Esophagus muscularis mucosa (tissue), 4 donors: ENCODE measurements around the gene TTC24. TPM values are rescaled to one million over a fixed set of nuclear protein-coding genes. Genes with fewer than 3 reads are reported as not detected.

ENCODE experiments used
- DNase-seq: peaks from one replicate; pipeline ENCODE4 v3.0.0-alpha.2; 2017; ENCODE audit errors: extremely low spot score
- H3K27ac ChIP-seq, 4 donors: fragments of 200-600 bp; sonication (generic); replicated peaks in 1 of 4; 1 replicate in 3 of 4; 2 replicates in 1 of 4; pipeline ENCODE4 v1.5.1; 2016 to 2019; ENCODE audit warnings: mild to moderate bottlenecking in 1 of 4
- H3K27me3 ChIP-seq, 4 donors: fragments of 200-600 bp; sonication (generic); one replicate each; pipeline versions ENCODE4 v1.5.1 to v1.6.0; 2016 to 2019
- H3K36me3 ChIP-seq, 4 donors: fragments of 200-600 bp; sonication (generic); one replicate each; pipeline ENCODE4 v1.5.1; 2016 to 2019
- H3K4me1 ChIP-seq, 4 donors: fragments of 200-600 bp; sonication (generic); one replicate each; pipeline ENCODE4 v1.5.1; 2016 to 2019
- H3K4me3 ChIP-seq, 4 donors: fragments of 200-600 bp; sonication (generic); 1 replicate in 2 of 4; 2 replicates in 2 of 4; pipeline ENCODE4 v1.5.1; 2016 to 2019; ENCODE audit warnings: mild to moderate bottlenecking in 4 of 4, moderate library complexity in 1 of 4
- H3K9me3 ChIP-seq, 4 donors: fragments of 200-600 bp; sonication (generic); 1 replicate in 3 of 4; 2 replicates in 1 of 4; pipeline ENCODE4 v1.5.1; 2016 to 2019
- EP300 ChIP-seq: sonication (generic); formaldehyde crosslinking; IDR thresholded peaks from one replicate; pipeline ENCODE4 v1.6.1; 2017; ENCODE audit warnings: antibody characterized with exemption
- POLR2A ChIP-seq: fragments of 450-650 bp; IDR thresholded peaks from one replicate; pipeline ENCODE4 v1.6.1; 2017; ENCODE audit warnings: antibody characterized with exemption, moderate library complexity, mild to moderate bottlenecking, low read depth
- POLR2AphosphoS5 ChIP-seq, 2 donors: sonication (generic); formaldehyde crosslinking; IDR thresholded peaks; one replicate each; pipeline ENCODE4 v1.6.1; 2017; ENCODE audit warnings: antibody characterized with exemption in 2 of 2
- WGBS: methylation state at CpG from one replicate; pipeline ENCODE4 v1.1.5; 2018; 5-methylcytosine and 5-hydroxymethylcytosine counted together
- intact Hi-C: fragments of 100-400 bp; cut with DNase I; formaldehyde crosslinking; loops from one replicate; pipeline ENCODE4 v1.15.1; 2023
- total RNA-seq, 4 donors: library from RNA; depleted of rRNA; stranded (reverse); fragments of >200 nt; gene quantifications; one replicate each; pipeline versions ENCODE4 v1.1.0 to v1.2.1, GENCODE V29; 2016
- TF ChIP-seq, protein P1 (sequence below), 3 experiments: fragments of 200-600 bp in 2 of 3; fragments of 450-650 bp in 1 of 3; sonication (generic) in 2 of 3; IDR thresholded peaks; one replicate each; pipeline ENCODE4 v1.5.1; 2017 to 2019; ENCODE audit warnings: antibody characterized with exemption in 3 of 3, mild to moderate bottlenecking in 2 of 3, moderate library complexity in 1 of 3

Gene TTC24
- total RNA-seq: not detected

DNA sequence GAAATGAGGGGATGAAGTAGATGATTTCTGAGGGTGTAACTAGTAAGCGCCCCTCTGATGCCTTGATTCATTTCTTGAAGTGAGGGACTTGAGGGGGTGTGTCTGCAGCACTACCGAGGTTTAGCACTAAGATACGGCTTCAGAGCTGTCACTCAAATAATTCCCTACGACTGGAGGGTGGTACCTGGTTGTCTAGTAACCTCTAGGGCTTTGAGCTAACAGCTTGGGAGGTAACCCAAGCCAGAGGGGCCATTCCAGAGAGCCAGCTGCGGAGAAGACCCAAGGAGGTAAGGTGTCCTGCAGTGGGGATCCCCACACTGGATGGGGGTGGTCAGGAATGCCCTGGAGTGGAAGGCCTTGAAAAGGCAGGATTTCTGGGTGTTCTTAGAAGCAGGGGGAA, at the start of gene TTC24:
Gene TTC24 (plus strand): TSS at position 252 of the 400 bp plus-strand sequence. CDS start 1,642 bp downstream, outside the sequence.
- Histone ChIP-seq H3K9me3 (no peaks in the 10 kb centered on the region), H3K4me1 (peaks cover 0 to 8% (median 6%) of the 10 kb centered on the region in 4 donors), H3K4me3 (no peak within 1 kb of the TSS), H3K27ac (no peak within 1 kb of the TSS), H3K27me3 (no peaks in the 10 kb centered on the region), H3K36me3 (no peaks in the 10 kb centered on the region)
- TF ChIP-seq, protein P1, sequence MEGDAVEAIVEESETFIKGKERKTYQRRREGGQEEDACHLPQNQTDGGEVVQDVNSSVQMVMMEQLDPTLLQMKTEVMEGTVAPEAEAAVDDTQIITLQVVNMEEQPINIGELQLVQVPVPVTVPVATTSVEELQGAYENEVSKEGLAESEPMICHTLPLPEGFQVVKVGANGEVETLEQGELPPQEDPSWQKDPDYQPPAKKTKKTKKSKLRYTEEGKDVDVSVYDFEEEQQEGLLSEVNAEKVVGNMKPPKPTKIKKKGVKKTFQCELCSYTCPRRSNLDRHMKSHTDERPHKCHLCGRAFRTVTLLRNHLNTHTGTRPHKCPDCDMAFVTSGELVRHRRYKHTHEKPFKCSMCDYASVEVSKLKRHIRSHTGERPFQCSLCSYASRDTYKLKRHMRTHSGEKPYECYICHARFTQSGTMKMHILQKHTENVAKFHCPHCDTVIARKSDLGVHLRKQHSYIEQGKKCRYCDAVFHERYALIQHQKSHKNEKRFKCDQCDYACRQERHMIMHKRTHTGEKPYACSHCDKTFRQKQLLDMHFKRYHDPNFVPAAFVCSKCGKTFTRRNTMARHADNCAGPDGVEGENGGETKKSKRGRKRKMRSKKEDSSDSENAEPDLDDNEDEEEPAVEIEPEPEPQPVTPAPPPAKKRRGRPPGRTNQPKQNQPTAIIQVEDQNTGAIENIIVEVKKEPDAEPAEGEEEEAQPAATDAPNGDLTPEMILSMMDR (IDR thresholded peaks at IDR 0.05): no peak
- no peak for TF ChIP-seq POLR2A
- TF ChIP-seq POLR2AphosphoS5 (IDR thresholded peaks at IDR 0.05): no peak
- TF ChIP-seq EP300: no peak
- intact Hi-C loops: no loop called here
- 75% methylated on average over 5 of the region's 5 CpGs for WGBS
- no peak for DNase-seq

DNA sequence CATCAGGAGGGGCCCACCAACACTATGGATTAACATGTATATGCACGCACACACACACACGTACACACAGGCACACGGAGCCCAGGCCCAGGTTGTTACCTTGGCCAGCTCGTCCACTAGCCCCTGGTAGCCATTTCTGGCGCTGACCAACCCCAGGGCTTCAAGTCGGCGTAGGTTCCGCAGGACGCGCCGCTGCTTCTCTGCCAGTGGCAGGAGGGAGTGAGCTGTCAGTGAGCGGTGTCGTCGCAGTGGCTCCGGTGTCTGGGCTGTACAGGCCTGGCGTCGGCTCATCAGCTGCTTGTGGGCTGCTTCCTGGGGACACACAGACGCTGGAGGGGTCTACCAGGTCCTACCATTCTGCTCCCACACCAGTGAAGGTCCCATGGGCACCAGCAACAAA, 49.5 kb upstream of the TTC24 start:
- WGBS: 92% methylated on average over 15 of the region's 18 CpGs
- no peak overlapping the region for H3K4me3 ChIP-seq
- DNase-seq: no peak
- H3K27me3 ChIP-seq: no peaks in the 10 kb centered on the region
- peaks cover 0 to 2% (median 0%) of the 10 kb centered on the region in 4 donors for H3K4me1 ChIP-seq
- TF ChIP-seq, protein P1 (IDR thresholded peaks at IDR 0.05): no peak
- TF ChIP-seq POLR2A: no peak
- no peak for TF ChIP-seq EP300
- TF ChIP-seq POLR2AphosphoS5 (IDR thresholded peaks at IDR 0.05): no peak
- H3K27ac ChIP-seq: no peak overlapping the region
- intact Hi-C loops: no loop called here
- H3K36me3 ChIP-seq: no peaks in the 10 kb centered on the region
- H3K9me3 ChIP-seq: no peaks in the 10 kb centered on the region

DNA sequence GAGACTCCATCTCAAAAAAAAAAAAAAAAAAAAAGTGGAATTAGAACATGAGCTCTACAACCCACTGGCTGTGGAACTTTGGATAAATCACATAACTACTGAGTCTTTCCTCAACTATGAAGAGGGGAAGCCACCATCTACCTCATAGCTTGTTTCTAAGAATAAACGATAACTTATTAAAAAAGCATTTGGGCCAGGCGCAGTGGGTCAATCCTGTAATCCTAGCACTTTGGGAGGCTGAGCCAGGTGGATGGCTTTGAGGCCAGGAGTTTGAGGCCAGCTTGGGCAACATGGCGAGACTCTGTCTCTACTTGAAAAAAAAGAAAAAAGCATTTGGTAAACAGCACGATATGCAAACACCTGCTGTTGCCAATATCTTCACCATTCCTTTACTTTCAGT, 47.1 kb upstream of the TTC24 start:
- Histone ChIP-seq H3K27ac (no peak overlapping the region), H3K27me3 (no peaks in the 10 kb centered on the region), H3K9me3 (no peaks in the 10 kb centered on the region), H3K4me1 (no peaks in the 10 kb centered on the region), H3K36me3 (no peaks in the 10 kb centered on the region), H3K4me3 (no peak overlapping the region)
- WGBS: 97% methylated on average over 4 of the region's 4 CpGs
- no peak for TF ChIP-seq POLR2AphosphoS5 (IDR thresholded peaks at IDR 0.05)
- TF ChIP-seq POLR2A: no peak
- no peak for TF ChIP-seq EP300
- TF ChIP-seq, protein P1 (IDR thresholded peaks at IDR 0.05): no peak
- DNase-seq: no peak
- intact Hi-C loops: no loop called here

DNA sequence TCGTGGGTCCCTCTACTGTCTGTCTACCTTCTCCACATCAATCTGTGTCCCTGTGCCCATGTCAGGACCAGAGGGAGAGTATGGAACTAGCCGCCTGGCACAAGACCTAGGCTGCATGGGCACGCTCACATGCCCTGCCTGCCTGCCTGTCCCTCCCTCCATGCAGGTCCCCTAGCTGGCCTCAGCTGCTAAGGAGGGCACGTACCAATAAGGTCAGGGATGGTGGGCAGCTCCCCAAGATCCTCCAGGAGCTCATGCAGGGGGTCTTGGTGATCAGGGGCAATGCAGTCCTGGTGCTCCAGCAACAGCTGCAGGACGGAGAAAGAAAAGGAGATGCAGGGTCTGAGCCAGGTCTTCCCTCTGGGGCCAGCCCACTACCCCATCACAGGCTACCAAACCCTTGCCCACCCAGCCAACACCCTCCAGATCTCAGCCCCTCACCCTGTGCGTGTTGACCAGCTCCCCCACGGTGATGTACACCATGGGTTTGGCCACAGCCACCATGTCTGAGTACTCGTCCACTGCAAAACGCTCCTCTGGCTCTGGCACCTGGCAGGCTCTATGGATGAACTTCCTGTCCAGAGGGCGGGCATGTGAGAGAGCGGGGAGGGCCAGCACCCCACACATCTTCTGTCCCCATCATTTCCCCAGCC, 45.8 kb upstream of the TTC24 start:
- no peak for DNase-seq
- WGBS: 94% methylated on average over 10 of the region's 11 CpGs
- H3K36me3 ChIP-seq: no peaks in the 10 kb centered on the region
- H3K4me3 ChIP-seq: no peak overlapping the region
- TF ChIP-seq POLR2AphosphoS5 (IDR thresholded peaks at IDR 0.05): no peak
- TF ChIP-seq, protein P1 (IDR thresholded peaks at IDR 0.05): no peak
- TF ChIP-seq POLR2A: no peak
- no peak for TF ChIP-seq EP300
- no peaks in the 10 kb centered on the region for H3K27me3 ChIP-seq
- H3K27ac ChIP-seq: no peak overlapping the region
- no peaks in the 10 kb centered on the region for H3K9me3 ChIP-seq
- H3K4me1 ChIP-seq: no peaks in the 10 kb centered on the region
- intact Hi-C loops: no loop called here
